ENCODE data around the gene KRTAP5-4.
A peak's percentile ranks its signal among the peaks of the same experiment; 100 is the strongest.
"Not testable (repeated sequence)": the region's sequence is repeated elsewhere in the genome, so short reads cannot be mapped to it uniquely, and the experiment has no call there.

Gene KRTAP5-4

GRCh38 chr11:1622086-1622485, at the start of gene KRTAP5-4:
TSS of gene KRTAP5-4 (minus strand) at chr11:1622138. CDS start at chr11:1622093, 45 bp downstream.
- no peak for DNase-seq (ENCODE audit: low read depth)
- no peak for TF ChIP-seq CTCF (IDR thresholded peaks at IDR 0.05; ENCODE audit: low read length, missing control alignments)
- H3K4me3 ChIP-seq (replicated peaks; ENCODE audit: low read depth, low read length), result no peak within 1 kb of the TSS

- no peak for DNase-seq (ENCODE audit: low read depth)
- no peak for TF ChIP-seq CTCF (IDR thresholded peaks at IDR 0.05; ENCODE audit: low read length, missing control alignments)
- H3K4me3 ChIP-seq (replicated peaks; ENCODE audit: low read depth, low read length), result no peak overlapping the region
Observed at GRCh38 chr11:1671658-1672057, 49.7 kb upstream of the KRTAP5-4 start.

GRCh38 chr11:1670905-1671371, 49.0 kb upstream of the KRTAP5-4 start:
- H3K4me3 ChIP-seq (replicated peaks; ENCODE audit: low read depth, low read length), result no peak overlapping the region
- no peak for TF ChIP-seq CTCF (IDR thresholded peaks at IDR 0.05; ENCODE audit: low read length, missing control alignments)
- DNase-seq (ENCODE audit: low read depth), result no peak

- not testable (repeated sequence) for H3K4me3 ChIP-seq (replicated peaks; ENCODE audit: low read depth, low read length); DNase-seq (ENCODE audit: low read depth)
Observed at GRCh38 chr11:1670457-1670856, 48.5 kb upstream of the KRTAP5-4 start.

GRCh38 chr11:1669546-1670218, 47.7 kb upstream of the KRTAP5-4 start:
- TF ChIP-seq CTCF (IDR thresholded peaks at IDR 0.05; ENCODE audit: low read length, missing control alignments), result no peak
- peak; percentile 8 for DNase-seq (ENCODE audit: low read depth)
- no peak overlapping the region for H3K4me3 ChIP-seq (replicated peaks; ENCODE audit: low read depth, low read length)

GRCh38 chr11:1668911-1669473, 47.1 kb upstream of the KRTAP5-4 start:
- DNase-seq (ENCODE audit: low read depth), result no peak
- no peak for TF ChIP-seq CTCF (IDR thresholded peaks at IDR 0.05; ENCODE audit: low read length, missing control alignments)
- H3K4me3 ChIP-seq (replicated peaks; ENCODE audit: low read depth, low read length), result no peak overlapping the region

- DNase-seq (ENCODE audit: low read depth), result no peak
- no peak for TF ChIP-seq CTCF (IDR thresholded peaks at IDR 0.05; ENCODE audit: low read length, missing control alignments)
Observed at GRCh38 chr11:1667906-1668305, 46.0 kb upstream of the KRTAP5-4 start.

More at GRCh38 chr11:1667906-1668305, 46.0 kb upstream of the KRTAP5-4 start:
- no peak overlapping the region for H3K4me3 ChIP-seq (replicated peaks; ENCODE audit: low read depth, low read length)
